Stomach (tissue), 9 donors: ENCODE measurements around the gene UPF3B. TPM values are rescaled to one million over a fixed set of nuclear protein-coding genes. Genes with fewer than 3 reads are reported as not detected.

ENCODE experiments used
- DNase-seq, 2 donors: peaks; one replicate each; pipeline versions ENCODE4 v3.0.0 to v3.0.0-alpha.2; 2013 to 2019
- H3K27ac ChIP-seq, 5 donors: fragments of 200-600 bp in 4 of 5; sonication (generic) in 4 of 5; one replicate each; pipeline ENCODE4 v1.5.1; 2013 to 2019; ENCODE audit warnings: mild to moderate bottlenecking in 1 of 5, moderate library complexity in 1 of 5
- H3K27me3 ChIP-seq, 3 donors: fragments of 200-600 bp; sonication (generic); one replicate each; pipeline ENCODE4 v1.5.1; 2017 to 2019; ENCODE audit warnings: mixed run types in 1 of 3
- H3K36me3 ChIP-seq, 4 donors: fragments of 200-600 bp; sonication (generic); 1 replicate in 3 of 4; 2 replicates in 1 of 4; pipeline ENCODE4 v1.5.1; 2016 to 2019
- H3K4me1 ChIP-seq, 4 donors: fragments of 200-600 bp; sonication (generic); one replicate each; pipeline ENCODE4 v1.5.1; 2016 to 2019
- H3K4me3 ChIP-seq, 4 donors: fragments of 200-600 bp; sonication (generic) in 3 of 4; one replicate each; pipeline ENCODE4 v1.5.1; 2016 to 2019; ENCODE audit warnings: mild to moderate bottlenecking in 1 of 4
- H3K9me3 ChIP-seq, 4 donors: fragments of 200-600 bp; sonication (generic); one replicate each; pipeline ENCODE4 v1.5.1; 2016 to 2019
- EP300 ChIP-seq: sonication (generic); formaldehyde crosslinking; IDR thresholded peaks from one replicate; pipeline ENCODE4 v1.6.1; 2017; ENCODE audit warnings: antibody characterized with exemption
- POLR2A ChIP-seq, 4 donors: fragments of 450-650 bp; IDR thresholded peaks; one replicate each; pipeline ENCODE4 v1.6.1; 2016; ENCODE audit warnings: antibody characterized with exemption in 4 of 4, control low read depth in 2 of 4, mild to moderate bottlenecking in 1 of 4, moderate library complexity in 1 of 4
- POLR2AphosphoS5 ChIP-seq, 3 donors: sonication (generic); formaldehyde crosslinking; IDR thresholded peaks; one replicate each; pipeline ENCODE4 v1.6.1; 2016; ENCODE audit warnings: antibody characterized with exemption in 3 of 3
- WGBS, 5 donors: extraction: QIAGEN DNeasy Blood & Tissue Kit in 3 of 5; methylation state at CpG; one replicate each; pipeline versions ENCODE4 v1.1.5 to v1.1.7; 2013 to 2018; 5-methylcytosine and 5-hydroxymethylcytosine counted together
- intact Hi-C: fragments of 100-400 bp; cut with DNase I; formaldehyde crosslinking; loops from one replicate; pipeline ENCODE4 v1.15.1; 2023; ENCODE audit warnings: low total_unique reads
- polyA plus RNA-seq, 3 donors: library from polyadenylated mRNA; stranded (reverse); fragments of 200-250 nt; gene quantifications; one replicate each; pipeline ENCODE4 v1.2.3, GENCODE V29; 2013
- total RNA-seq, 5 donors: library from RNA; depleted of rRNA; stranded (reverse); fragments of >200 nt; gene quantifications; one replicate each; pipeline versions ENCODE4 v1.1.0 to v1.2.3, GENCODE V29; 2014 to 2016
- TF ChIP-seq, protein P1 (sequence below), 7 experiments: fragments of 450-650 bp in 4 of 7; fragments of 200-600 bp in 3 of 7; sonication (generic) in 3 of 7; IDR thresholded peaks; one replicate each; pipeline ENCODE4 v1.5.1; 2016 to 2019; ENCODE audit warnings: antibody characterized with exemption in 7 of 7, control low read depth in 2 of 7, mild to moderate bottlenecking in 1 of 7
- donor health status: healthy with polysubstance abuse.
- donor health status: Bipolar disorder and iron deficiency.
- donor health status: healthy.

The UPF3B gene
- total and polyA plus RNA-seq, 8 donors = 1.2 to 25.1 (median 7.7) TPM

DNA sequence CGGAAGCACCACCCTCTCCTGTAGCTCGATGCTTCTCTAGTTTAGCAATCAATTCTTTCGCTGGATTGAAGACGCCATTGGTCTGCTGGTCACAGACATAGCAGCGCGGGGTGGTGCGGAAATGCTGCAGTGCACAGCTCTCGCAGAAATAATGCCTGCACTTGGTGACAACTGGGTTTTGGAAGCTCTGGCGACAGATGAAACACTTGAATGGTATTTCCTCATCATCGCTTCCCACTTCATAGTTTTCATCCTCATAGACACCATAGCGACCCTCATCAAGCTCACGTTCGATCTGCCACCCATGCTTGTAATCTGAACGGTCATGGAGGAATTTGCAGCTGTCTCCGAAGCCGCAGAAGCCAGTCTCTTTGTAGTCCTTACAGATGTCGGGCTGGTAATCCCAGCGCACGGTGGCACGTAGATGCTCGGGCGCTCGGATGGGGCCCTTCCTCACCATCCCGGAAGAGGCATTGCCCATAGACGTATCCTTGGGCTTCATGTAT, 17.9 kb upstream of the UPF3B start:
- TF ChIP-seq, protein P1, sequence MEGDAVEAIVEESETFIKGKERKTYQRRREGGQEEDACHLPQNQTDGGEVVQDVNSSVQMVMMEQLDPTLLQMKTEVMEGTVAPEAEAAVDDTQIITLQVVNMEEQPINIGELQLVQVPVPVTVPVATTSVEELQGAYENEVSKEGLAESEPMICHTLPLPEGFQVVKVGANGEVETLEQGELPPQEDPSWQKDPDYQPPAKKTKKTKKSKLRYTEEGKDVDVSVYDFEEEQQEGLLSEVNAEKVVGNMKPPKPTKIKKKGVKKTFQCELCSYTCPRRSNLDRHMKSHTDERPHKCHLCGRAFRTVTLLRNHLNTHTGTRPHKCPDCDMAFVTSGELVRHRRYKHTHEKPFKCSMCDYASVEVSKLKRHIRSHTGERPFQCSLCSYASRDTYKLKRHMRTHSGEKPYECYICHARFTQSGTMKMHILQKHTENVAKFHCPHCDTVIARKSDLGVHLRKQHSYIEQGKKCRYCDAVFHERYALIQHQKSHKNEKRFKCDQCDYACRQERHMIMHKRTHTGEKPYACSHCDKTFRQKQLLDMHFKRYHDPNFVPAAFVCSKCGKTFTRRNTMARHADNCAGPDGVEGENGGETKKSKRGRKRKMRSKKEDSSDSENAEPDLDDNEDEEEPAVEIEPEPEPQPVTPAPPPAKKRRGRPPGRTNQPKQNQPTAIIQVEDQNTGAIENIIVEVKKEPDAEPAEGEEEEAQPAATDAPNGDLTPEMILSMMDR (IDR thresholded peaks at IDR 0.05) = no peak
- TF ChIP-seq EP300 (no peak), POLR2AphosphoS5 (IDR thresholded peaks at IDR 0.05) (no peak), POLR2A (IDR thresholded peaks at IDR 0.05) (no peak)
- no peaks in the 10 kb centered on the region for H3K27me3 ChIP-seq
- intact Hi-C loops = no loop called here
- H3K4me1 ChIP-seq = peaks cover 6 to 40% (median 14%) of the 10 kb centered on the region in 4 donors
- peak in 1 of 2 donors; percentile 60 for DNase-seq
- peaks cover 0 to 10% (median 0%) of the 10 kb centered on the region in 4 donors for H3K9me3 ChIP-seq
- WGBS, 5 donors = 1 to 44% (median 5%) methylated on average over 17 to 25 of the region's 25 CpGs
- peaks cover 0 to 8% (median 4%) of the 10 kb centered on the region in 4 donors for H3K36me3 ChIP-seq
- peak overlapping the region; percentile 55 to 64 (median 58) for H3K4me3 ChIP-seq
- peak overlapping the region; percentile 81 to 94 (median 92) for H3K27ac ChIP-seq

DNA sequence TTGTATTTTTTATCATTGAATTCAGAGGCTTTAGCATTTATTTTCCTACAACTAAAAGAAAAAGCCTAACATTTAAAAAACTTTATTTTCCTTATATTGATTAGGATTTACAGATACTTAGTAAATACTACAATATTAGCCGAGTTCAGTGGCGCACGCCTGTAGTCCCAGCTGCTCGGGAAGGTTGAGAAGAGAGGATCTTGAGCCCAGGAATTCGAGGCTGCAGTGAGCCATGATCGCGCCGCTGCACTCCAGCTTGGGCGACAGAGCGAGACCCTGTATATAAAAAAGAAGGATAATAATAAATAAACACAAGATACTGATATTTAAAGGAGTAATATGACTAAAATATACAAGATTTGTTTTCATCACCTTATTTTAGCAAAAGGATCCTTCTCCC, 681 bp upstream of the UPF3B start:
- intact Hi-C loops = no loop called here
- peaks cover 0 to 19% (median 4%) of the 10 kb centered on the region in 4 donors for H3K4me1 ChIP-seq
- peaks cover 0 to 15% (median 9%) of the 10 kb centered on the region in 4 donors for H3K36me3 ChIP-seq
- WGBS, 5 donors = 15 to 49% (median 29%) methylated on average over 10 of the region's 10 CpGs
- peak overlapping the region; percentile 57 to 67 (median 60) for H3K4me3 ChIP-seq
- TF ChIP-seq POLR2A (IDR thresholded peaks at IDR 0.05) = no peak
- TF ChIP-seq, protein P1 (IDR thresholded peaks at IDR 0.05) = no peak
- no peak for TF ChIP-seq EP300
- TF ChIP-seq POLR2AphosphoS5 (IDR thresholded peaks at IDR 0.05) = no peak
- peak overlapping the region in 4 of 5 donors; percentile 57 to 91 (median 90) for H3K27ac ChIP-seq
- peak in 1 of 2 donors; percentile 21 for DNase-seq
- H3K9me3 ChIP-seq = no peaks in the 10 kb centered on the region
- H3K27me3 ChIP-seq = no peaks in the 10 kb centered on the region

DNA sequence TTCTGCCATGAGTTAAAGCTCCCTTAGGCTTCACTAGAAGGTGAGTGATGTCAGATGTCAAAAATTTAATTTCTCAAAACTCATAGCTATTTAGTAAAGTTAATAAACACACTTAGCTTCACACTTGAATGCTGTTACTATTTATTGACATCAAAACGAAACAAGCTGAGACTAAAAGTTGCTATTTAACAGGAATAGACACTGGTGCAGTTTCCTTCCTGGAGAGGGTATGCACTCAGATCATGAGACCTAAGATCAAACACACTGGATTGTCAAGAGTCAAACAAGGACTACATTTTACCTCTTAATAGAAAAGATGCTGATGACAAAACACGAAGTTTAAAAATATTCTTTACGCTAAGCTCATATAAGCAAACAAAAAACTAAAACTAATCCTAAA, 18.9 kb downstream of the UPF3B start:
- no peak for DNase-seq
- intact Hi-C loops = no loop called here
- TF ChIP-seq EP300 = no peak
- no peak for TF ChIP-seq POLR2A (IDR thresholded peaks at IDR 0.05)
- TF ChIP-seq, protein P1 (IDR thresholded peaks at IDR 0.05) = no peak
- no peak for TF ChIP-seq POLR2AphosphoS5 (IDR thresholded peaks at IDR 0.05)
- no peaks in the 10 kb centered on the region for H3K4me1 ChIP-seq
- WGBS, 5 donors = 70 to 89% (median 79%) methylated on average over 3 of the region's 3 CpGs
- no peaks in the 10 kb centered on the region for H3K9me3 ChIP-seq
- peaks cover 0 to 94% (median 92%) of the 10 kb centered on the region in 4 donors for H3K36me3 ChIP-seq
- H3K27me3 ChIP-seq = no peaks in the 10 kb centered on the region
- no peak overlapping the region for H3K27ac ChIP-seq
- H3K4me3 ChIP-seq = no peak overlapping the region

DNA sequence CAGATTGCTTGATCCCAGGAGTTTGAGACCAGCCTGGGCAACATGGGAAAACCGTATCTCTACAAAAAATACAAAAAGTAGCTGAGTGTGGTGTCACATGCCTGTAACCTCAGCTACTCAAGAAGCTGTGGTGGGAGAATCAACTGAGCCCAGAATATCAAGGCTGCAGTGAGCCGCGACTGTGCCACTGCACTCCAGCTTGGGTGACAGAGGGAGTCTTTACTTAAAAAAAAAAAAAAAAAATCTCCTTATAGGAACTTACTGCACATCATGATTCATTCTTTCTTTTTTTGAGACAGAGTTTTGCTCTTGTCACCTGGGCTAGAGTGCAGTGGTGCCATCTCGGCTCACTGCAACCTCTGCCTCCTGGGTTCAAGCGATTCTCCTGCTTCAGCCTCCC, 24.3 kb downstream of the UPF3B start:
- Histone ChIP-seq H3K4me3 (no peak overlapping the region), H3K9me3 (no peaks in the 10 kb centered on the region), H3K4me1 (no peaks in the 10 kb centered on the region), H3K27ac (no peak overlapping the region), H3K36me3 (peaks cover 0 to 43% (median 42%) of the 10 kb centered on the region in 4 donors), H3K27me3 (no peaks in the 10 kb centered on the region)
- DNase-seq = no peak
- 91 to 97% (median 95%) methylated on average over 5 of the region's 5 CpGs for WGBS, 5 donors
- intact Hi-C loops = no loop called here
- no peak for TF ChIP-seq POLR2AphosphoS5 (IDR thresholded peaks at IDR 0.05)
- no peak for TF ChIP-seq EP300
- TF ChIP-seq POLR2A (IDR thresholded peaks at IDR 0.05) = no peak
- TF ChIP-seq, protein P1 (IDR thresholded peaks at IDR 0.05) = no peak
